ENCODE measurements around the gene SPON2.
"Not testable (repeated sequence)": the region's sequence is repeated elsewhere in the genome, so short reads cannot be mapped to it uniquely, and the experiment has no call there.

Gene SPON2

GRCh38 chr4:1126506-1126905 lies 45.9 kb downstream of the SPON2 start:
- Mint-ChIP-seq H3K27me3 (ENCODE audit: low read depth) (peaks cover 41% of the 10 kb centered on the region), H3K4me3 (no peak overlapping the region), H3K4me1 (no peaks in the 10 kb centered on the region), H3K9me3 (peaks cover 2% of the 10 kb centered on the region), H3K27ac (no peak overlapping the region), H3K36me3 (ENCODE audit: low read depth) (no peaks in the 10 kb centered on the region)
- TF ChIP-seq, protein P1, sequence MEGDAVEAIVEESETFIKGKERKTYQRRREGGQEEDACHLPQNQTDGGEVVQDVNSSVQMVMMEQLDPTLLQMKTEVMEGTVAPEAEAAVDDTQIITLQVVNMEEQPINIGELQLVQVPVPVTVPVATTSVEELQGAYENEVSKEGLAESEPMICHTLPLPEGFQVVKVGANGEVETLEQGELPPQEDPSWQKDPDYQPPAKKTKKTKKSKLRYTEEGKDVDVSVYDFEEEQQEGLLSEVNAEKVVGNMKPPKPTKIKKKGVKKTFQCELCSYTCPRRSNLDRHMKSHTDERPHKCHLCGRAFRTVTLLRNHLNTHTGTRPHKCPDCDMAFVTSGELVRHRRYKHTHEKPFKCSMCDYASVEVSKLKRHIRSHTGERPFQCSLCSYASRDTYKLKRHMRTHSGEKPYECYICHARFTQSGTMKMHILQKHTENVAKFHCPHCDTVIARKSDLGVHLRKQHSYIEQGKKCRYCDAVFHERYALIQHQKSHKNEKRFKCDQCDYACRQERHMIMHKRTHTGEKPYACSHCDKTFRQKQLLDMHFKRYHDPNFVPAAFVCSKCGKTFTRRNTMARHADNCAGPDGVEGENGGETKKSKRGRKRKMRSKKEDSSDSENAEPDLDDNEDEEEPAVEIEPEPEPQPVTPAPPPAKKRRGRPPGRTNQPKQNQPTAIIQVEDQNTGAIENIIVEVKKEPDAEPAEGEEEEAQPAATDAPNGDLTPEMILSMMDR (IDR thresholded peaks at IDR 0.05; ENCODE audit: unreplicated experiment in 3 of 3): no peak

GRCh38 chr4:1125466-1125865 lies 46.9 kb downstream of the SPON2 start:
- H3K9me3 Mint-ChIP-seq; H3K4me3 Mint-ChIP-seq; H3K4me1 Mint-ChIP-seq; H3K36me3 Mint-ChIP-seq (ENCODE audit: low read depth); H3K27ac Mint-ChIP-seq: not testable (repeated sequence)
- peaks cover 45% of the 10 kb centered on the region for H3K27me3 Mint-ChIP-seq (ENCODE audit: low read depth)

DNA sequence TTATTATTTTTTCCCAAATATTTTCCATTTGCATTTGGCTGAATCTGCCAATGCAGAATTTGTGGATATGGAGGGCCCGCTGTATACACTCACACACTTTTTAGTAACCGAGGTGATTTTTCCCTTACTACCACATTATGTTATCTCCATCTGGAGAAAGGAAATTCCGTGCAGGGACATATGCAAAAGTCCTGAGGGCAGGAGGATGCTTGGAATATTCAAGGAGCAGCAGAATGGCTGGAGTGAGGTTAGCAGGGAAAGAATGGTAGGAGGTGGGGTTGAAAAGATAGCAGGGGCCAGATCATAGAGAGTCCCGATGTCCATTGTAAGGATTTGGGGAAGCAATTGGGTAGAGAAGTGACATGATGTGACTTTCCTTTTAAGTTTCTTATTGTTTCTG lies 47.6 kb downstream of the SPON2 start:
- Mint-ChIP-seq H3K9me3 (peaks cover 2% of the 10 kb centered on the region), H3K36me3 (ENCODE audit: low read depth) (no peaks in the 10 kb centered on the region), H3K4me3 (no peak overlapping the region), H3K27me3 (ENCODE audit: low read depth) (peaks cover 46% of the 10 kb centered on the region), H3K27ac (no peak overlapping the region), H3K4me1 (no peaks in the 10 kb centered on the region)
- TF ChIP-seq, protein P1 (IDR thresholded peaks at IDR 0.05; ENCODE audit: unreplicated experiment in 3 of 3): no peak

DNA sequence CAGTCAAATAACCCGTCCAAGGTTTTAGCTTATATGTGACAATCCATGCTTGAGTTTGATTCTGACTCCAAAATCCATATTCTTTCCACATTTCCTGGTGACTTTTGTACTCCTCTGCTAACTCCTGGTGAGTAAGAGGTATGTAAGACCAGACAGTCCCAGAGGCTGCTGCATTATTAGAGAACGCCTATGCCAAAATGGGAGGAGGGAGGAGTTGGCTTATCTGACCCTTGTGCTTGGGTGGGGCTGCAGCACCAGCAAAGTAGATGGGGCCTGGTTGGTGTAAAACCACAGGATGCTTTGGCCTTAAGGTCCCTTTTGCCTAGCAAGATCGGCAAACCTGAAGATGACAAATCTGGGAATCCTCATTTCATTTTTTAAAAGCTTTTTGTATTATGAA lies 49.9 kb downstream of the SPON2 start:
- no peaks in the 10 kb centered on the region for H3K36me3 Mint-ChIP-seq (ENCODE audit: low read depth)
- H3K9me3 Mint-ChIP-seq: peaks cover 2% of the 10 kb centered on the region
- TF ChIP-seq, protein P1 (IDR thresholded peaks at IDR 0.05; ENCODE audit: unreplicated experiment in 3 of 3): no peak
- no peaks in the 10 kb centered on the region for H3K4me1 Mint-ChIP-seq
- H3K27me3 Mint-ChIP-seq (ENCODE audit: low read depth): peaks cover 39% of the 10 kb centered on the region
- H3K27ac Mint-ChIP-seq: no peak overlapping the region
- no peak overlapping the region for H3K4me3 Mint-ChIP-seq

Measured in nephron (organoid).